Measurements from ENCODE around the gene SPOCK2. TPM values are rescaled to one million over a fixed set of nuclear protein-coding genes. Genes with fewer than 3 reads are reported as not detected.

Gene SPOCK2
- total and polyA plus RNA-seq, 2 donors (not counting 3 experiments of a cell fraction or from before 2014, with no cell fraction given), result 0.40 to 1.1 TPM

- Histone ChIP-seq H3K4me1 (ENCODE audit: control insufficient read depth, extremely low read depth, insufficient read depth, low read length) (peaks cover 24% of the 10 kb centered on the region), H3K9ac (replicated peaks; ENCODE audit: extremely low read depth, insufficient read depth, low read length) (no peak overlapping the region), H3K27me3 (ENCODE audit: control insufficient read depth in 2 of 2, insufficient read depth in 2 of 2, low read length in 2 of 2) (no peaks in the 10 kb centered on the region), H3K27ac (ENCODE audit: insufficient read depth, low read depth, low read length) (no peak overlapping the region), H4K20me1 (replicated peaks; ENCODE audit: control insufficient read depth, extremely low read depth, insufficient read depth, low read length) (no peaks in the 10 kb centered on the region), H3K4me2 (ENCODE audit: insufficient read depth, low read length) (no peak overlapping the region), H3K9me3 (replicated peaks; ENCODE audit: control insufficient read depth, insufficient read depth, low read length) (no peaks in the 10 kb centered on the region), H3K4me3 (replicated peaks in 1 of 3; ENCODE audit: insufficient read depth in 1 of 3, low read depth in 1 of 3, low read length in 3 of 3) (no peak overlapping the region), H3K79me2 (ENCODE audit: control insufficient read depth, insufficient read depth, low read length) (no peaks in the 10 kb centered on the region), H3K36me3 (ENCODE audit: control insufficient read depth in 2 of 2, extremely low read depth in 1 of 2, insufficient read depth in 2 of 2, low read length in 2 of 2) (peaks cover 0 to 2% of the 10 kb centered on the region in 2 experiments), H3K9me1 (replicated peaks; ENCODE audit: control insufficient read depth, extremely low read depth, insufficient read depth, low read length) (no peaks in the 10 kb centered on the region), H2AFZ (ENCODE audit: low read depth, low read length) (no peak overlapping the region)
- no TSS peak for BruUV-seq (replicated peaks)
- intact Hi-C loops (cut with micrococcal nuclease), result no loop called here
- POLR2A ChIA-PET, result no interaction called here
- TF ChIP-seq GATA2 (IDR thresholded peaks at IDR 0.05; ENCODE audit: insufficient read depth, insufficient read length, low read depth, low read length) (no peak), CTCF (IDR thresholded peaks at IDR 0.05; ENCODE audit: extremely low read depth in 1 of 2, insufficient read depth in 1 of 2, low read depth in 1 of 2, low read length in 2 of 2) (no peak), JUN (IDR thresholded peaks at IDR 0.05; ENCODE audit: borderline replicate concordance, insufficient read depth, insufficient read length, low read depth) (no peak), EZH2 (IDR thresholded peaks at IDR 0.05; ENCODE audit: borderline replicate concordance, low read depth, low read length, severe bottlenecking) (no peak), POLR2AphosphoS5 (IDR thresholded peaks at IDR 0.05; ENCODE audit: insufficient read depth, low read depth, low read length) (no peak), MYC (IDR thresholded peaks at IDR 0.05; ENCODE audit: low read depth, low read length) (no peak), POLR2A (IDR thresholded peaks at IDR 0.05; ENCODE audit: low read depth, low read length) (no peak)
- TF ChIP-seq, protein P1, sequence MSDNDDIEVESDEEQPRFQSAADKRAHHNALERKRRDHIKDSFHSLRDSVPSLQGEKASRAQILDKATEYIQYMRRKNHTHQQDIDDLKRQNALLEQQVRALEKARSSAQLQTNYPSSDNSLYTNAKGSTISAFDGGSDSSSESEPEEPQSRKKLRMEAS (IDR thresholded peaks at IDR 0.05; ENCODE audit: insufficient read depth, insufficient read length), result no peak
- dilution Hi-C loops (cut with MboI; ENCODE audit: extremely low pct_ligation_motif_present, low sequenced_read_pairs), result no loop called here
- DNase-seq (ENCODE audit: low read depth, low spot score), result no peak
- CTCF ChIA-PET, result interaction anchor here (0.8 to 1.4 kb wide), 3 partner anchors 27 to 50 kb away, joined by 3 read pairs; no protein-coding TSS in a partner anchor
- no peak for FAIRE-seq
These were observed 10.7 kb upstream of the SPOCK2 start for GRCh38 chr10:72098836-72099599.
